GM19438 (cell line): ENCODE data around the gene SIN3A.
A peak's percentile ranks its signal among the peaks of the same experiment; 100 is the strongest.
"Not testable (repeated sequence)": the region's sequence is repeated elsewhere in the genome, so short reads cannot be mapped to it uniquely, and the experiment has no call there.

Source experiments
- ATAC-seq: cut with Tn5 transposase; IDR thresholded peaks from one replicate; pipeline ENCODE4 v1.9.1; 2021; ENCODE audit warnings: low read depth; ENCODE audit not compliant: unreplicated experiment

The SIN3A gene

DNA sequence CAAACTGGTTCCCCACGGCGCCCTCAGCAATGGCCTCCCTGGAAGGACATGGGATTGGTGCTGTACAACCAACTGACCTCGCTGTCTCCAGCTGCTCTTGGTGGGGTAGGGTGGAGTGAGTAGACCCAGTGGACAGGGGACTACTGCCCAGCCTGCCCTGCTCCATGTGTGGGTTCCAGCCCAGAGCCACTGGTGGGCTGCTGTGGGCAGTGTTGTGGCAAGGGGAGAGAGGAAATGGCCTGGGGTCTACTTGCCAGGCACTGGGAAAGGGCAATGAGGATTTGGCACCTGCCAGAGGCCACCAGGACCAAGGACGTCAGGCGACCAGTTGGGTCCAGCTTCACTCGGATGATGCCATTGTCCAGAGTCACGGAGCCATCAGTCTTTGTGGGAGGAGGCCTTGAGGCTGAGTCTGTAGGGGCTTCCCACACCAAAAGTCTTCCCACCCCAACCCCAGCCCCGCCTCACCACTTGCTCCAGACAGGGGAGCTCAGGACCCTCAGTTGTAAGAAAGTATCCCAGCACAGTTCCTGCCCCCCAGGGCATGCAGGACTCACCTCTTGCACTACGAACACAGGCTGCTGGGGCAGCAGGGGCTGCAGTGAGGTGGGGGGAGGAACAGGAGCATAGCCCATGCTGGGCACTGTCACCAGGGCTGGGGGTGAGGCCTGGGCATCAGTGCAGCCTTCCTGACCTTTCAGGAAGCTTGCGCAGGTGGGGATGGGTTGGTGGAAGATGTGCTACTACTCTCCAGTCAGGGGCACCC, 92.5 kb downstream of the SIN3A start:
- ATAC-seq, result no peak

DNA sequence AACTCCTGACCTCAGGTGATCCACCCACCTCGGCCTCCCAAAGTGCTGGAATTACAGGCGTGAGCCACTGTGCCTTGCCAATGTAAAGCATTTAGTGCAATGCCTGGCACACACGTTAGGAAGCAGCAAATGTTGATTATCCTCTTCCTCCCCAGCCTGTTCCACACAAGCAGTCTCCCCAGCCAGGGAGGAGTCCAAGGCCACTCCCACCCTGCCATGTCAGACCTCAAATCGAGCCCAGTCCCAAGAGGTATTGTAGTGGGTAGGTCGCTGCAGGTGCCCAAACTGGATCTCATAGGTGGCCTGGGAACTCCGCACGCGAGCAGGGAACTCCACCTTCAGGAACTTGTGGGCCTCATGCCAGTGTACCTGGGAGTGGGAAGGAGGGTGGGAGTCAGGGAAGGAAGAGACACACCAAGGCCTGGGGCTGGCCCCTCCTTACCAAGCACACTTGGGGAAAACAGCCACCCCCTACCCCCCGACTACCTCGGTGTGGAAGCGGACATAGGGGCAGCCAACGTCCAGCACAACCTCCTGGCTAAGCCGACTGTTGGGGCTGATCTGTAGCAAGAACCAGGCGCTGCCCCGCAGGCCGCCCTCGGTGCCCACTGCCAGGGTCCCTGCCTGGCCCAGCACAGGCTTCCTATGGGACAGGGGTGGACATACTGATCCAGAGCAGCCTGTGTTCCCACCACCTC, 93.4 kb downstream of the SIN3A start:
- no peak for ATAC-seq

DNA sequence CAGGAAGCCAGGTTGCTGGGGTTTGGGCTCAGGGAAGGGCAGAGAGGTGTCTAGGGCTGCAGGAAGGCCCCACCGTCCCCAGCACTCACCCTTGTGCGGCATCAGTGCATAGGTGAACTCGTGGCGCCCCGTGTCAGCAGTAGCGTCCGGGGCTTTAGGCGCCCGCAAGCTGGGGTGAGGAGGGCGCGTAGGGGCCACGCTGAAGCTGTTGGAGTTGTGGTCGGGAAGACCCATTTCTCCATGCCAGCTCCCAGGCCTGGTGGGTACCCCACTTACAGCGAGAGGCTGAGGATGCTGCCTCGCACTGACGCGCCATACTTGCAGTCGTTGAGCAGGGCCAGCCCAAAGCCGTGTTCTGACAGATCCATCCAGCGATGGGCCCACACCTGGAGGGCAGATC, 95.0 kb downstream of the SIN3A start:
- no peak for ATAC-seq

GRCh38 chr15:75356006-75356405, 95.5 kb downstream of the SIN3A start:
- ATAC-seq, result no peak

GRCh38 chr15:75355369-75355768, 96.1 kb downstream of the SIN3A start:
- no peak for ATAC-seq

DNA sequence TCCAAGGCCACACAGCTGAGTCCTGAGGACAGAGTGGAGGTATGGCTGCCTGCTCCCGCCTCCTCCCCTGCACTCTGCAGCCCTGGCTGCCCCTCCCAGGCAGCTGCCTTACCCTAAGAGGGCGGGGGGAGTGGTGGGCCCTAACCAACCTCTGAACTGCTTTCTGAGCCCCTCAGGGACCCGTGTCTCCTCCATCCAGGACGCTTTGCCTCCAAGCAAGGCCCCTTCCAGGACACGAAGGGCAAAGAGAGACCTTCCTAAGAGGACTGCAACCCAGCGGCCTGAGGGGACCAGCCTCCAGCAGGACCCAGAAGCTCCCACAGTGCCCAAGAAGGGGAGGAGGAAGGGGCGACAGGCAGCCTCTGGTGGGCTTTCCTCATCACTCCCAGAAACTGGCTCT, 97.0 kb downstream of the SIN3A start:
- ATAC-seq, result no peak

GRCh38 chr15:75353604-75354003, 97.9 kb downstream of the SIN3A start:
- ATAC-seq, result no peak

- ATAC-seq, result no peak
Measured at GRCh38 chr15:75352186-75353080, 99.1 kb downstream of the SIN3A start.

- ATAC-seq, result no peak
Measured at GRCh38 chr15:75350601-75351361, 100.7 kb downstream of the SIN3A start.

DNA sequence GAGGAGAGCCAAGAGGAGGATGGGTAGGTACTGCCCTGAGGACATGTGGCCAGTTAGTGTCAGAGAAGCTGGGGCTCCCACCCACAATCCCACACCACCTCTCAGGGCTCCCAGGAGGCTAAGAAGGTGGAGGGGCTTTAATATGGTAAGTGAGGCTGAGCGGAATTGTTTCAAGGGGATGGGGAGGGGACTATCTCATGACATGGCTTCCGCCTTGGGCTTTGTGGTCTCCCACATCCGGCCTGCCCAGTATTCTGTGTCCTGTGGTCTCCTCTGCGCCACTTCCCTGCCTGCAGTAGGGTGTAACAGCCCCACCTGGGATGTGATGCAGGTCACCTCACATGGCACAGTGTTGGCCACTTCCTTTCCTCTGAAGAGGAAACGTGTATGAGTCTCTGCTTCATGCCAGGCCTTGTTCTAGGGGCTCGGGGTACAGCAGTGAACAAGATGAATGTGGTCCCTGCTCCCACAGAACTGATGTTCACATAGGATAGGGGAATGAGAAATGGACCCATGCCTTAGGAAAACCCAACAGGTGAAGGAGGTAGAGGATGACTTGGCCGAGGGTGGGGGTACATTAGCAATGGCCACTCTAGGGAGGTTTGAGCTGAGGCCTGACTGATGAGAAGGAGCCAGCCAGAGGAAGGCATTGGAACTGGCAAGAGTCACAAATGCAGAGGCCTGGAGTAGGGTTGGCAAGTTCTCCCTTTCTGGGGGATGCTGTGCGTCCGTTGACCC, 101.5 kb downstream of the SIN3A start:
- ATAC-seq, result no peak

DNA sequence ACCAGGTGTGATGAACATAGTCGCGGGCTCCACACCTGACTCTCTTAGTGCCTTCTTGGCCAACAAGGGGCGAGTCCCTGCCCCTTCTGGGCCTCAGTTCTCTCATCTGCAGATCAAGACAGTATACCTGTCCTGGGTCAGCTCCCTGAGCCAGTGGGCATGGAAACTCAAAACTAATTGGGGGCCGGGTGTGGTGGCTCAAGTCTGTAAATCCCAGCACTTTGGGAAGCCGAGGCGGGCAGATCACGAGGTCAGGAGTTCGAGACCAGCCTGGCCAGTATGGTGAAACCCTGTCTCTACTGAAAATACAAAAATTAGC, 102.2 kb downstream of the SIN3A start:
- ATAC-seq, result not testable (repeated sequence)

DNA sequence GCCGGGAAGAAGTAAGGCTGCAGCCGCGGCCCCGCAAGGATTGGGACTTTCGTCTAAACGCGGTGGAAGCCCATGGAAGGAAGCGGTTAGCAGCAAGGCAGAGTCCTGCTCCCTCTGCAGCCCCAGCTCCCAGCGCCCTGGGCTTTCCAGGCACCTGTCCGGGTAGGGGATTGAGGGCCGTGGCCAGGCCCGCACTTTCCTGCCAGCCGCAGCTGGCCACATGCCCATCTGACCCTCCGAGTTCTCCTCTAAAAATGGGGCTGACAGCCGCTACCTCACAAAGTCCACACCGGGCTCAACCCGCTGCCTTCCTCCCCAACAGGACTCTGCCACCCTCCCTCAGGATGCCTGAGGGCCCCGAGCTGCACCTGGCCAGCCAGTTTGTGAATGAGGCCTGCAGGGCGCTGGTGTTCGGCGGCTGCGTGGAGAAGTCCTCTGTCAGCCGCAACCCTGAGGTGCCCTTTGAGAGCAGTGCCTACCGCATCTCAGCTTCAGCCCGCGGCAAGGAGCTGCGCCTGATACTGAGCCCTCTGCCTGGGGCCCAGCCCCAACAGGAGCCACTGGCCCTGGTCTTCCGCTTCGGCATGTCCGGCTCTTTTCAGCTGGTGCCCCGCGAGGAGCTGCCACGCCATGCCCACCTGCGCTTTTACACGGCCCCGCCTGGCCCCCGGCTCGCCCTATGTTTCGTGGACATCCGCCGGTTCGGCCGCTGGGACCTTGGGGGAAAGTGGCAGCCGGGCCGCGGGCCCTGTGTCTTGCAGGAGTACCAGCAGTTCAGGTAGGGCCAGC, 102.7 kb downstream of the SIN3A start:
- no peak for ATAC-seq

GRCh38 chr15:75348034-75348561, 103.4 kb downstream of the SIN3A start:
- no peak for ATAC-seq

- ATAC-seq, result peak; percentile 79
Measured at GRCh38 chr15:75347222-75348033, 104.1 kb downstream of the SIN3A start.

DNA sequence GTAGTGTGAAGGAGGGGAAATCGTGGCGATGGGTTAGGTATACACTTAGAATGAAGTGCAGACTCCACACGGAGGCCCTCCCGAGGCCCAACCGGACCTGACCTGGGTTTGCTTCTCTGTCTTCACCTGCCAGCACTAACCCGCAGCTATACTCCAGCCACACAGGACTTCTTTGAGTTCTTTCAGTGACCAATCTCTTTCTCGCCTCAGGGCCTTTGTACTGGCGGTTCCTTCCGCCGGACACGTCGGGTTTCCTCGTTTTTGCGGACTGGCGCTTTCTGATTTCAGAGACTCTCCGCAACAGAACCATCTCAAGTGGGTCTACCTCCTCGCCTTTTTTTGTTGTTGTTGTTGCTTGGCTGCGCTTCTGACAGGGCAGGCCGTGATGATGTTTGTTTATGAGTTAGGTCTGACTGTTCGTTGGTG, 104.7 kb downstream of the SIN3A start, which contains the start of gene NEIL1:
TSS of gene NEIL1 (plus strand) at position 244 of the 426 bp plus-strand sequence. CDS start 1,867 bp downstream, outside the sequence.
- peak; percentile 19 for ATAC-seq

GRCh38 chr15:75343953-75344352, 107.5 kb downstream of the SIN3A start:
- not testable (repeated sequence) for ATAC-seq

- no peak for ATAC-seq
Measured at GRCh38 chr15:75342221-75342620, 109.3 kb downstream of the SIN3A start.
